Endothelial cell (in vitro differentiated cells): ENCODE measurements around the gene COX18. TPM values are rescaled to one million over a fixed set of nuclear protein-coding genes. Genes with fewer than 3 reads are reported as not detected.
A peak's percentile ranks its signal among the peaks of the same experiment; 100 is the strongest.

ENCODE experiments used
- DNase-seq: peaks from one replicate; pipeline ENCODE4 v3.0.0; 2021; ENCODE audit warnings: low spot score
- H3K27ac Mint-ChIP-seq: one replicate; pipeline ENCODE4 v1.8.0; 2021; ENCODE audit warnings: mixed read lengths, inconsistent platforms; ENCODE audit not compliant: unreplicated experiment
- H3K27me3 Mint-ChIP-seq: one replicate; pipeline ENCODE4 v1.8.0; 2021; ENCODE audit warnings: mild to moderate bottlenecking, moderate library complexity, mixed read lengths, inconsistent platforms; ENCODE audit not compliant: unreplicated experiment
- H3K36me3 Mint-ChIP-seq: one replicate; pipeline ENCODE4 v1.8.0; 2021; ENCODE audit warnings: mild to moderate bottlenecking, low read depth, mixed read lengths, inconsistent platforms; ENCODE audit not compliant: unreplicated experiment
- H3K4me1 Mint-ChIP-seq: one replicate; pipeline ENCODE4 v1.8.0; 2021; ENCODE audit warnings: mild to moderate bottlenecking, mixed read lengths, inconsistent platforms; ENCODE audit not compliant: unreplicated experiment
- H3K4me3 Mint-ChIP-seq: one replicate; pipeline ENCODE4 v1.8.0; 2021; ENCODE audit warnings: mild to moderate bottlenecking, mixed read lengths, inconsistent platforms; ENCODE audit not compliant: unreplicated experiment
- H3K9me3 Mint-ChIP-seq: one replicate; pipeline ENCODE4 v1.8.0; 2021; ENCODE audit warnings: mixed read lengths, inconsistent platforms; ENCODE audit not compliant: unreplicated experiment
- CTCF ChIP-seq: fragments of 200-600 bp; sonication (generic); IDR thresholded peaks from one replicate; pipeline ENCODE4 v1.5.0; 2021; ENCODE audit warnings: antibody characterized with exemption; ENCODE audit not compliant: unreplicated experiment
- total RNA-seq: library from RNA; stranded (reverse); fragmentation: NEBNext Ultra II Directional; extraction: Animal tissue kit (Norgen Biotek cat#: 25700); gene quantifications from one replicate; pipeline ENCODE4 v1.2.1, GENCODE V29; 2021; ENCODE audit not compliant: unreplicated experiment

COX18 gene
- total RNA-seq, 1 donor from 2014 or later: 14.4 TPM

- Mint-ChIP-seq H3K4me1 (peaks cover 6% of the 10 kb centered on the region), H3K27me3 (no peaks in the 10 kb centered on the region), H3K4me3 (no peak overlapping the region), H3K27ac (no peak overlapping the region), H3K36me3 (peaks cover 17% of the 10 kb centered on the region), H3K9me3 (no peaks in the 10 kb centered on the region)
- no peak for TF ChIP-seq CTCF
- no peak for DNase-seq
These were observed 18.4 kb upstream of the COX18 start for GRCh38 chr4:73087871-73088270.

- no peaks in the 10 kb centered on the region for H3K9me3 Mint-ChIP-seq
- H3K27me3 Mint-ChIP-seq: no peaks in the 10 kb centered on the region
- peaks cover 2% of the 10 kb centered on the region for H3K4me1 Mint-ChIP-seq
- H3K4me3 Mint-ChIP-seq: no peak overlapping the region
- DNase-seq: no peak
- H3K27ac Mint-ChIP-seq: no peak overlapping the region
- H3K36me3 Mint-ChIP-seq: peaks cover 9% of the 10 kb centered on the region
- no peak for TF ChIP-seq CTCF
These were observed 16.8 kb upstream of the COX18 start for GRCh38 chr4:73086095-73086868.

GRCh38 chr4:73080789-73081188, 11.3 kb upstream of the COX18 start:
- peak overlapping the region; percentile 33 for H3K27ac Mint-ChIP-seq
- TF ChIP-seq CTCF: no peak
- H3K27me3 Mint-ChIP-seq: no peaks in the 10 kb centered on the region
- no peaks in the 10 kb centered on the region for H3K9me3 Mint-ChIP-seq
- peaks cover 4% of the 10 kb centered on the region for H3K36me3 Mint-ChIP-seq
- peaks cover 11% of the 10 kb centered on the region for H3K4me1 Mint-ChIP-seq
- H3K4me3 Mint-ChIP-seq: no peak overlapping the region
- DNase-seq: no peak

- TF ChIP-seq CTCF: no peak
- Mint-ChIP-seq H3K4me1 (peaks cover 8% of the 10 kb centered on the region), H3K27ac (no peak overlapping the region), H3K36me3 (peaks cover 4% of the 10 kb centered on the region), H3K4me3 (no peak overlapping the region), H3K27me3 (no peaks in the 10 kb centered on the region), H3K9me3 (no peaks in the 10 kb centered on the region)
- no peak for DNase-seq
These were observed 6.3 kb upstream of the COX18 start for GRCh38 chr4:73075832-73076231.

GRCh38 chr4:73070074-73070390, 516 bp upstream of the COX18 start:
- peaks cover 4% of the 10 kb centered on the region for H3K36me3 Mint-ChIP-seq
- no peak for TF ChIP-seq CTCF
- no peak for DNase-seq
- no peaks in the 10 kb centered on the region for H3K9me3 Mint-ChIP-seq
- peaks cover 9% of the 10 kb centered on the region for H3K27me3 Mint-ChIP-seq
- H3K4me1 Mint-ChIP-seq: peaks cover 15% of the 10 kb centered on the region
- H3K27ac Mint-ChIP-seq: peak overlapping the region; percentile 99
- peak overlapping the region; percentile 94 for H3K4me3 Mint-ChIP-seq
